ENCODE results near the gene CAPN9. TPM values are rescaled to one million over a fixed set of nuclear protein-coding genes. Genes with fewer than 3 reads are reported as not detected.
A peak's percentile ranks its signal among the peaks of the same experiment; 100 is the strongest.

Gene CAPN9
- total and polyA plus RNA-seq, 9 of the 15 experiments (the other 6 are each of a cell fraction or from before 2014, with no cell fraction given), result not detected

DNA sequence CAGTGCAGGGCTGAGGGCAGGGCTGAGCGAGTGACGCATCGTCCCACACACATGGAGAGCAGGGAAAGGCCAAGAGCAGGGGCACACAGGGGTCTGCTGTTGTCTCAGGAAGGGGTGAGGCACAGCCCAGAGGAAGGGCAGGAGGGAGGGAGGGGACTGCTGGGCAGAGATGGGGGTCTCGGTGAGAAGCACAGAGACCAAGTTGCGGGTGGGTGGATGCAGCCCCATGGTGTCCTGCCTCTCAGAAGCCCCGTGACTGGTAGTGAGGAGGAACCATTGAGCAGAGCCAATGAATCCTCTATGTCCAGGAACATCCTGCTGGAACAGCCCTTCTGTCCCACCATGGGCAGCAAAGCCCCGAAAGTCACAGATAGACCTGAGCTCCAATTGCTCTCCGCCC is 103.4 kb downstream of the CAPN9 start:
- DNase-seq (ENCODE audit: extremely low read depth in 1 of 4, low spot score in 3 of 4) (no peak), FAIRE-seq (no peak), ATAC-seq (no peak)
- Histone ChIP-seq H3K9me1 (ENCODE audit: control insufficient read depth, insufficient read depth, low read length) (no peaks in the 10 kb centered on the region), H3K9ac (ENCODE audit: insufficient read depth in 1 of 2, low read depth in 2 of 2, low read length in 2 of 2) (peak overlapping the region in 1 of 2 experiments; percentile 53; a peak in 1 of 4 replicates), H4K20me1 (replicated peaks; ENCODE audit: control insufficient read depth, insufficient read depth, low read length) (0 out of 2 replicates have a peak, but pooled peaks cover 7% of the 10 kb centered on the region), H3K4me1 (replicated peaks in 1 of 2; ENCODE audit: control insufficient read depth in 2 of 2, insufficient read depth in 2 of 2, low read length in 2 of 2) (peaks cover 0 to 1% of the 10 kb centered on the region in 2 experiments; a peak in 1 of 5 replicates), H3K4me3 (no peak overlapping the region), H3K36me3 (ENCODE audit: control insufficient read depth, insufficient read depth, low read length) (no peaks in the 10 kb centered on the region), H2AFZ (ENCODE audit: low read depth, low read length) (no peak overlapping the region), H3K9me3 (replicated peaks; ENCODE audit: control insufficient read depth, insufficient read depth, low read depth, low read length) (no peaks in the 10 kb centered on the region), H3K4me2 (ENCODE audit: insufficient read depth, low read length) (no peak overlapping the region), H3K27ac (ENCODE audit: extremely low read depth, low read depth, low read length) (no peak overlapping the region), H3K79me2 (ENCODE audit: control insufficient read depth, insufficient read depth, low read length) (no peaks in the 10 kb centered on the region), H3K27me3 (ENCODE audit: control insufficient read depth in 2 of 2, insufficient read depth in 2 of 2, low read length in 2 of 2) (peaks cover 0 to 5% of the 10 kb centered on the region in 2 experiments; a peak in 1 of 5 replicates)
- CTCF ChIA-PET (ENCODE audit: low intra/inter-chr PET ratio), result no interaction called here
- in situ Hi-C loops (cut with MboI) (no loop called here), intact Hi-C loops (cut with micrococcal nuclease) (no loop called here)
- POLR2A ChIA-PET, result interaction anchor here (0.5 to 0.6 kb wide), 2 partner anchors 169 to 394 kb away, joined by 3 read pairs; no protein-coding TSS in a partner anchor
- BruUV-seq (replicated peaks), result no TSS peak
- 65% methylated on average over 8 of the region's 8 CpGs for WGBS (ENCODE audit: insufficient coverage, low coverage, missing lambda C conversion rate)
- no peak for TF ChIP-seq GATA2 (CRISPR knock-in tag; IDR thresholded peaks at IDR 0.05)
- TF ChIP-seq SREBF2 (CRISPR knock-in tag; IDR thresholded peaks at IDR 0.05), result no peak
- TF ChIP-seq, protein P1, sequence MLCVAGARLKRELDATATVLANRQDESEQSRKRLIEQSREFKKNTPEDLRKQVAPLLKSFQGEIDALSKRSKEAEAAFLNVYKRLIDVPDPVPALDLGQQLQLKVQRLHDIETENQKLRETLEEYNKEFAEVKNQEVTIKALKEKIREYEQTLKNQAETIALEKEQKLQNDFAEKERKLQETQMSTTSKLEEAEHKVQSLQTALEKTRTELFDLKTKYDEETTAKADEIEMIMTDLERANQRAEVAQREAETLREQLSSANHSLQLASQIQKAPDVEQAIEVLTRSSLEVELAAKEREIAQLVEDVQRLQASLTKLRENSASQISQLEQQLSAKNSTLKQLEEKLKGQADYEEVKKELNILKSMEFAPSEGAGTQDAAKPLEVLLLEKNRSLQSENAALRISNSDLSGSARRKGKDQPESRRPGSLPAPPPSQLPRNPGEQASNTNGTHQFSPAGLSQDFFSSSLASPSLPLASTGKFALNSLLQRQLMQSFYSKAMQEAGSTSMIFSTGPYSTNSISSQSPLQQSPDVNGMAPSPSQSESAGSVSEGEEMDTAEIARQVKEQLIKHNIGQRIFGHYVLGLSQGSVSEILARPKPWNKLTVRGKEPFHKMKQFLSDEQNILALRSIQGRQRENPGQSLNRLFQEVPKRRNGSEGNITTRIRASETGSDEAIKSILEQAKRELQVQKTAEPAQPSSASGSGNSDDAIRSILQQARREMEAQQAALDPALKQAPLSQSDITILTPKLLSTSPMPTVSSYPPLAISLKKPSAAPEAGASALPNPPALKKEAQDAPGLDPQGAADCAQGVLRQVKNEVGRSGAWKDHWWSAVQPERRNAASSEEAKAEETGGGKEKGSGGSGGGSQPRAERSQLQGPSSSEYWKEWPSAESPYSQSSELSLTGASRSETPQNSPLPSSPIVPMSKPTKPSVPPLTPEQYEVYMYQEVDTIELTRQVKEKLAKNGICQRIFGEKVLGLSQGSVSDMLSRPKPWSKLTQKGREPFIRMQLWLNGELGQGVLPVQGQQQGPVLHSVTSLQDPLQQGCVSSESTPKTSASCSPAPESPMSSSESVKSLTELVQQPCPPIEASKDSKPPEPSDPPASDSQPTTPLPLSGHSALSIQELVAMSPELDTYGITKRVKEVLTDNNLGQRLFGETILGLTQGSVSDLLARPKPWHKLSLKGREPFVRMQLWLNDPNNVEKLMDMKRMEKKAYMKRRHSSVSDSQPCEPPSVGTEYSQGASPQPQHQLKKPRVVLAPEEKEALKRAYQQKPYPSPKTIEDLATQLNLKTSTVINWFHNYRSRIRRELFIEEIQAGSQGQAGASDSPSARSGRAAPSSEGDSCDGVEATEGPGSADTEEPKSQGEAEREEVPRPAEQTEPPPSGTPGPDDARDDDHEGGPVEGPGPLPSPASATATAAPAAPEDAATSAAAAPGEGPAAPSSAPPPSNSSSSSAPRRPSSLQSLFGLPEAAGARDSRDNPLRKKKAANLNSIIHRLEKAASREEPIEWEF (CRISPR knock-in tag; IDR thresholded peaks at IDR 0.05), result no peak
- no peak for TF ChIP-seq L3MBTL2 (IDR thresholded peaks at IDR 0.05)
- no peak for TF ChIP-seq ZZZ3 (IDR thresholded peaks at IDR 0.05)
- no peak for TF ChIP-seq DEAF1 (CRISPR knock-in tag; IDR thresholded peaks at IDR 0.05)
- TF ChIP-seq ZNF766 (CRISPR knock-in tag; conservative IDR thresholded peaks at IDR 0.05), result no peak
- TF ChIP-seq, protein P2, sequence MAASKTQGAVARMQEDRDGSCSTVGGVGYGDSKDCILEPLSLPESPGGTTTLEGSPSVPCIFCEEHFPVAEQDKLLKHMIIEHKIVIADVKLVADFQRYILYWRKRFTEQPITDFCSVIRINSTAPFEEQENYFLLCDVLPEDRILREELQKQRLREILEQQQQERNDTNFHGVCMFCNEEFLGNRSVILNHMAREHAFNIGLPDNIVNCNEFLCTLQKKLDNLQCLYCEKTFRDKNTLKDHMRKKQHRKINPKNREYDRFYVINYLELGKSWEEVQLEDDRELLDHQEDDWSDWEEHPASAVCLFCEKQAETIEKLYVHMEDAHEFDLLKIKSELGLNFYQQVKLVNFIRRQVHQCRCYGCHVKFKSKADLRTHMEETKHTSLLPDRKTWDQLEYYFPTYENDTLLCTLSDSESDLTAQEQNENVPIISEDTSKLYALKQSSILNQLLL (CRISPR knock-in tag; IDR thresholded peaks at IDR 0.05; ENCODE audit: borderline replicate concordance), result no peak
- TF ChIP-seq KLF13 (tag; IDR thresholded peaks at IDR 0.05; ENCODE audit: borderline replicate concordance, low read depth), result no peak
- TF ChIP-seq MYNN (IDR thresholded peaks at IDR 0.05), result no peak
- TF ChIP-seq MYNN (CRISPR knock-in tag; IDR thresholded peaks at IDR 0.05), result no peak
- TF ChIP-seq, protein P3, sequence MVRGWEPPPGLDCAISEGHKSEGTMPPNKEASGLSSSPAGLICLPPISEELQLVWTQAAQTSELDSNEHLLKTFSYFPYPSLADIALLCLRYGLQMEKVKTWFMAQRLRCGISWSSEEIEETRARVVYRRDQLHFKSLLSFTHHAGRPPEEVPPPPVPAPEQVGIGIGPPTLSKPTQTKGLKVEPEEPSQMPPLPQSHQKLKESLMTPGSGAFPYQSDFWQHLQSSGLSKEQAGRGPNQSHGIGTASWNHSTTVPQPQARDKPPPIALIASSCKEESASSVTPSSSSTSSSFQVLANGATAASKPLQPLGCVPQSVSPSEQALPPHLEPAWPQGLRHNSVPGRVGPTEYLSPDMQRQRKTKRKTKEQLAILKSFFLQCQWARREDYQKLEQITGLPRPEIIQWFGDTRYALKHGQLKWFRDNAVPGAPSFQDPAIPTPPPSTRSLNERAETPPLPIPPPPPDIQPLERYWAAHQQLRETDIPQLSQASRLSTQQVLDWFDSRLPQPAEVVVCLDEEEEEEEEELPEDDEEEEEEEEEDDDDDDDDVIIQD (CRISPR knock-in tag; IDR thresholded peaks at IDR 0.05), result no peak
